IPS-20b (cell line): ENCODE data around the gene MEIG1.

Experiments used
- H3K27ac ChIP-seq: one replicate; pipeline ENCODE4 v1.5.1; 2013; ENCODE audit warnings: low read length
- H3K27me3 ChIP-seq: 2 replicates; pipeline ENCODE4 v1.6.1; 2013; ENCODE audit warnings: mild to moderate bottlenecking, low read length, inconsistent platforms; ENCODE audit not compliant: insufficient read depth
- H3K36me3 ChIP-seq: 2 replicates; pipeline ENCODE4 v1.6.1; 2013; ENCODE audit warnings: low read depth, mild to moderate bottlenecking, inconsistent platforms, low read length, moderate library complexity; ENCODE audit not compliant: insufficient read depth
- H3K4me1 ChIP-seq: 2 replicates; pipeline ENCODE4 v1.6.1; 2013; ENCODE audit warnings: mild to moderate bottlenecking, control low read depth, inconsistent platforms, low read length, moderate library complexity; ENCODE audit not compliant: insufficient read depth
- H3K4me3 ChIP-seq: 2 replicates; pipeline ENCODE4 v1.5.1; 2013; ENCODE audit warnings: mild to moderate bottlenecking, low read length, inconsistent platforms
- H3K9ac ChIP-seq: 2 replicates; pipeline ENCODE4 v1.6.1; 2013; ENCODE audit warnings: low read depth, mild to moderate bottlenecking, inconsistent platforms, low read length, moderate library complexity
- H3K9me3 ChIP-seq: 2 replicates; pipeline ENCODE4 v1.6.1; 2013; ENCODE audit warnings: mild to moderate bottlenecking, low read depth, low read length, inconsistent platforms; ENCODE audit not compliant: insufficient read depth

Gene MEIG1, protein sequence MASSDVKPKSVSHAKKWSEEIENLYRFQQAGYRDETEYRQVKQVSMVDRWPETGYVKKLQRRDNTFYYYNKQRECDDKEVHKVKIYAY

GRCh38 chr10:14959221-14960057 lies at the start of gene MEIG1:
MEIG1 (plus strand) TSS chr10:14959388; CDS start chr10:14966469, 7,081 bp downstream.
- peak within 1 kb of the TSS; percentile 55 for H3K27ac ChIP-seq
- peak within 1 kb of the TSS; percentile 91 for H3K9ac ChIP-seq
- H3K27me3 ChIP-seq: no peaks in the 10 kb centered on the region; the same call in 1 of the 2 replicates
- no peaks in the 10 kb centered on the region for H3K36me3 ChIP-seq
- peak within 1 kb of the TSS; percentile 94 for H3K4me3 ChIP-seq
- no peaks in the 10 kb centered on the region for H3K9me3 ChIP-seq
- H3K4me1 ChIP-seq: no peaks in the 10 kb centered on the region

DNA sequence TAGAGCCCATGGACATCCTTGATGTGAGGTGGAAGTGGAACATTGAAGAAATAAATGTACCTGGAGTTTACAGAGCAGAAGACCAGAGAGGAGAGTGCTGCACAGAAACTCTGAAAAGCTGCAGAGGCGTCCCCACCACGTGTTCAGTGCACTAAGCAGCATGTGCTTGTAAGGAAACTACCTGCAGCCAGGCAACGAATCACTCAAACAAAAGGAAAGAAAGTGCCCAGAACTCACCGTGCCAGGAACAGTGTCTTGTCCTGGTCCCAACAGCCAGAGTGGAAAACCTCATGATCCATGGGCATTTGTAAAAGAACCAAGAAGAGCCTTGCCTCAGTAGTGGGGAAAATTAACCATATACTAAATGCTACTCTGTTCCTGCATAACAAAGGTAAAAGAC lies 48.2 kb upstream of the MEIG1 start:
- Histone ChIP-seq H3K27me3 (no peaks in the 10 kb centered on the region), H3K4me3 (no peak overlapping the region), H3K9ac (no peak overlapping the region), H3K36me3 (peaks cover 88% of the 10 kb centered on the region), H3K4me1 (no peaks in the 10 kb centered on the region), H3K9me3 (peaks cover 62% of the 10 kb centered on the region), H3K27ac (no peak overlapping the region)

DNA sequence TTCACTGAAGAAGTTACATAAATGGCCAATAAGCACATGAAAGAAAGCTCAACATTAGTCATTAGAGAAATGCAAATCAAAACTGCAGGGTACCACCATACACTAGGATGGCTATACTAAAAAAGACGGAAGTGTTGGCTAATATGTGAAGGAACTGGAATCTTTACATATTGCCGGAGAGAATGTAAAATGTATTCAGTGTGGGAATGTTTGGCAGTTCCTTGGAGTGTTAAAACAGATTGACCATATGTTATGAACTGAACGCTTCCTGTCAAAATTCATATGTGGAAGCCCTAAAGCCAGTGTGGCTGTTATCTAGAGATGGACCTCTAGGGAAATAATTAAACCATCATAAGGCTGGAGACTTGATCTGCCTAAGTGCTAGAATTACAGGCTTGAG lies 47.4 kb upstream of the MEIG1 start:
- Histone ChIP-seq H3K9ac (no peak overlapping the region), H3K4me1 (no peaks in the 10 kb centered on the region), H3K27ac (no peak overlapping the region), H3K36me3 (peaks cover 88% of the 10 kb centered on the region), H3K4me3 (no peak overlapping the region), H3K9me3 (peaks cover 65% of the 10 kb centered on the region), H3K27me3 (no peaks in the 10 kb centered on the region)

GRCh38 chr10:14916600-14916999 lies 42.6 kb upstream of the MEIG1 start:
- Histone ChIP-seq H3K9ac (no peak overlapping the region), H3K36me3 (peaks cover 81% of the 10 kb centered on the region), H3K4me3 (no peak overlapping the region), H3K27ac (no peak overlapping the region), H3K4me1 (no peaks in the 10 kb centered on the region), H3K27me3 (no peaks in the 10 kb centered on the region), H3K9me3 (peaks cover 56% of the 10 kb centered on the region)

DNA sequence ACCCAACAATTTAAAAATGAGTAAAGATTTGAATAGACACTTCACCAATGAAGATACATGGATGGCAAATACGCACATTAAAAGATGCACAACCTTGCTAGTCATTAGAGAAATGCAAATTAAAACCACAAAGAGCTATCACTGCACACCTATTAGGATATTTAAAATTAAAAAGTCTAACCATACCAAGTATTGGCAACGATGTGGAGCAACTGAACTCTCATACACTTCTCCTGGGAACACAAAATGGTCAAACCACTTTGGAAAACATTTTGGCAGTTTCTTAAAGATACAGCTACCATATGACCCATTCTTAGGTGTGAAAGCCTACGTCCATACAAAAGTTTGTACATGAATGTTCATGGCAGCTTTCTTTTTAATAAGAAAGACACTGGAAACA lies 41.4 kb upstream of the MEIG1 start:
- peaks cover 83% of the 10 kb centered on the region for H3K36me3 ChIP-seq

DNA sequence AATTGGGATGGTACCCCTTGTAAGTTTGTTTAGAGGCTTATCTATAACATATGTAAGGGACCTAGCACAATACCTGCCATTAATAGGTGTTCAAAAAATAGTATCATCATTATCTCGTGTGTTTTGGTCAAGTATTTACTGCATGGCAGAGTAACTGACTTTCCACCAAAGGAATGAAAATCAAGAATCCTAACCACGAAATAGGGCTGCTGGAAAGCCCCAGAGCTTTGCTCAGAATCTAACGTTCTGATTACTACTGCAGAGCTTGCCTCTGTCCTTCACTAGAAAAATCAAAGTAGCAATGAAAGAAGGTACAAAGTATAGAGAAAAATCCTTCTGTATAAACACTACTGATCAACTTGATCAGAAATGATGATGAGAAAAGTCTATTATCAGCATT lies 40.2 kb upstream of the MEIG1 start:
- H3K4me3 ChIP-seq: no peak overlapping the region
- no peaks in the 10 kb centered on the region for H3K27me3 ChIP-seq
- H3K9me3 ChIP-seq: peaks cover 42% of the 10 kb centered on the region
- H3K4me1 ChIP-seq: no peaks in the 10 kb centered on the region
- no peak overlapping the region for H3K9ac ChIP-seq
- peaks cover 76% of the 10 kb centered on the region for H3K36me3 ChIP-seq
- H3K27ac ChIP-seq: no peak overlapping the region

More for the DNA sequence above, 41.4 kb upstream of the MEIG1 start:
- Histone ChIP-seq H3K27me3 (no peaks in the 10 kb centered on the region), H3K4me1 (no peaks in the 10 kb centered on the region), H3K9ac (no peak overlapping the region), H3K27ac (no peak overlapping the region), H3K4me3 (no peak overlapping the region), H3K9me3 (peaks cover 51% of the 10 kb centered on the region)

GRCh38 chr10:14924013-14924412 lies 35.2 kb upstream of the MEIG1 start:
- Histone ChIP-seq H3K9me3 (no peaks in the 10 kb centered on the region; the same call in 1 of the 2 replicates), H3K4me3 (no peak overlapping the region), H3K9ac (no peak overlapping the region), H3K4me1 (no peaks in the 10 kb centered on the region), H3K27me3 (no peaks in the 10 kb centered on the region), H3K36me3 (peaks cover 71% of the 10 kb centered on the region), H3K27ac (no peak overlapping the region)

GRCh38 chr10:14925268-14925667 lies 33.9 kb upstream of the MEIG1 start:
- no peak overlapping the region for H3K9ac ChIP-seq
- no peak overlapping the region for H3K27ac ChIP-seq
- H3K36me3 ChIP-seq: peaks cover 64% of the 10 kb centered on the region
- no peak overlapping the region for H3K4me3 ChIP-seq
- H3K9me3 ChIP-seq: no peaks in the 10 kb centered on the region
- no peaks in the 10 kb centered on the region for H3K4me1 ChIP-seq
- no peaks in the 10 kb centered on the region for H3K27me3 ChIP-seq

GRCh38 chr10:14926061-14926470 lies 33.1 kb upstream of the MEIG1 start:
- peaks cover 70% of the 10 kb centered on the region for H3K36me3 ChIP-seq
- H3K4me3 ChIP-seq: no peak overlapping the region
- H3K27ac ChIP-seq: no peak overlapping the region
- H3K9ac ChIP-seq: no peak overlapping the region
- no peaks in the 10 kb centered on the region for H3K4me1 ChIP-seq
- no peaks in the 10 kb centered on the region for H3K9me3 ChIP-seq
- H3K27me3 ChIP-seq: no peaks in the 10 kb centered on the region

- no peak overlapping the region for H3K9ac ChIP-seq
- no peaks in the 10 kb centered on the region for H3K27me3 ChIP-seq
- H3K36me3 ChIP-seq: peaks cover 69% of the 10 kb centered on the region
- H3K4me1 ChIP-seq: no peaks in the 10 kb centered on the region
- H3K27ac ChIP-seq: no peak overlapping the region
- H3K9me3 ChIP-seq: no peaks in the 10 kb centered on the region
- no peak overlapping the region for H3K4me3 ChIP-seq
Measured at GRCh38 chr10:14926722-14927416, 32.3 kb upstream of the MEIG1 start.

GRCh38 chr10:14930610-14931009 lies 28.6 kb upstream of the MEIG1 start:
- H3K9me3 ChIP-seq: no peaks in the 10 kb centered on the region
- no peak overlapping the region for H3K4me3 ChIP-seq
- no peaks in the 10 kb centered on the region for H3K4me1 ChIP-seq
- no peak overlapping the region for H3K9ac ChIP-seq
- no peaks in the 10 kb centered on the region for H3K27me3 ChIP-seq
- H3K36me3 ChIP-seq: peaks cover 79% of the 10 kb centered on the region
- no peak overlapping the region for H3K27ac ChIP-seq

DNA sequence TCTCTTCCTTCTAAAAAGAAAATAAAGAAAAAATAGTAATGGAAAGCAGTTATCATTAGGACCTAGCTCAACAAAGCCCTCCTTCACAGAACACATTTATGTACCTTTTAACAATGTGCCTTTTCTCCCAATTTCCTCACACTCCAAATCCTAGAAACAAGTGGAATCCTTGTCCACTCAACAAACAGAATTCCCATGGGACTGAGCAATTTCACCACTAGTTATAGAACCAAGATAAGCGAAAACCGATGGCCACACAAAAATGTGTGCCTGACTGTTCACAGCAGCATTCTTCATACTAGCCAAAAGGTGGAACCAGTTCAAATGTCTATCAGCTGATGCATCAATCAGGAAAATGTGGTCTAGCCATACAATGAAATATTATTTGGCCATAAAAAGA lies 22.6 kb upstream of the MEIG1 start:
- Histone ChIP-seq H3K27me3 (no peaks in the 10 kb centered on the region), H3K27ac (no peak overlapping the region), H3K36me3 (peaks cover 45% of the 10 kb centered on the region), H3K9me3 (no peaks in the 10 kb centered on the region), H3K4me1 (no peaks in the 10 kb centered on the region), H3K9ac (no peak overlapping the region), H3K4me3 (no peak overlapping the region)
